Activated T-cell treated with anti-CD3 and anti-CD28 coated beads for 1 hour (primary cell): Measurements from ENCODE around the gene ZNF3.

Experiments
- DNase-seq: peaks from one replicate; pipeline ENCODE4 v3.0.0-alpha.2; 2020; ENCODE audit warnings: low read depth

The ZNF3 gene

DNA sequence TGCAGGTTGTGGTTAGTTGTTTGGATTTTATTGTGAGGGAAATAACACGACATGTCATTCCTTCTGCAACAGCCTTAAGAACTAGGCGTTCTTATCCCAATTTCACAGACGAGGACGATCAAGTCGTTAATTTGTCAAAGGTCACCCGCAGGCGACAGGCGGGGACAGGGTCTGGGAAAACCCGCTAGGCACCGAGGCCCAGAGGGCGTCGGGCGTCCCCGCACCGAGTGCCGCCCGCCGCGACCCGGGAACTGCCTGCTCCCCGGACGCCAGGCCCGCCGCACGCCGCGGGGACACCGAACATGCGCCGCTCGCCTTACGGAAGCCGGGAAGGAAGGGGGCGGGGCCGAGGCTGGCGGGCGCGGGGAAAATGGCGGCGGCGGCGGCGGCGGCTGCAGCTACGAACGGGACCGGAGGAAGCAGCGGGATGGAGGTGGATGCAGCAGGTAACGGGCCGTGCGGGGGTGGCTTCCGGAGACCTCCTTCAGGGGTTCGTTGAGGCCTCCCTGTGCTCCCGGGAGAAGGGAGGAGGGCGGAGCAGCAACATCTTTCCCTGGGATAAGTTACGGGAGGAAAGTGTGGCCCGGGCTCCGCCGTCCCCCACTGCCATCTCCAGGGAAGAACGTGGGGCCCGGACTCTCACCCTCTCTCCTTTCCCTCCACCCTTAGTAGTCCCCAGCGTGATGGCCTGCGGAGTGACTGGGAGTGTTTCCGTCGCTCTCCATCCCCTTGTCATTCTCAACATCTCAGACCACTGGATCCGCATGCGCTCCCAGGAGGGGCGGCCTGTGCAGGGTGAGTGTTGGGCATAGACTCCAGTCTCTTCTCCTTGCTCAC is 7.3 kb upstream of the ZNF3 start, which contains the start of gene COPS6:
COPS6 (plus strand) TSS at position 349 of the 837 bp plus-strand sequence; CDS start at position 371, 22 bp downstream.
- DNase-seq, result peak; percentile 87

- DNase-seq, result no peak
These were observed 6.6 kb upstream of the ZNF3 start for GRCh38 chr7:100088095-100088620.

DNA sequence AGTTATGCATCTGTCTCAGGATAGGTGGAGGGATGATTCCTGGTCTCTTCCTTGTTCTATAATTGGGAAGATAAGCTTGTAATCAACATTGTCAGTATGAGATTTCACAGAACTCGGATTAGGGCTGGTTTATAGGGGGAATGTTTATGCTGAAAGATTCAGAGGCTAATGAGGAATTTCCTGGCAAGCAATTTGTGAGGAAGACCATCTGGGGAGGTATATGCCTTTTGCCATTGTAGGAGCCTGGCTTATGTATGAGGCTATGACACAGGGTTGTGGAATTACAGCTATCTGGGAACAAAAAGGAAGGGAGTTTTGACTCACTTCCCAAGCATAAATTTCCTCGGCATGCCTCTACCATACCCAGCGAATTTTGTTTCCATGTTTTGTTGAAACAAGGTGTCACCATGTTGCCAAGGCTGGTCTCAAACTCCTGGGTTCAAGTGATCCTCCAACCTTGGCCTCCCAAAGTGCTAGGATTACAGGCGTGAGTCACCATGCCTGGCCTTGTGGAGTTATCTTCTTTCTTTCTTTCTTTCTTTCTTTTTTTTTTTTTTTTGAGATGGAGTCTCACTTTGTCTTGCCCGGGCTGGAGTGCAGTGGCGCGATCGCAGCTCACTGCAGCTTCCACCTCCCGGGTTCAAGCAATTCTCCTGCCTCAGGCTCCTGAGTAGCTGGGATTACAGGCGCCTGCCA is 5.7 kb upstream of the ZNF3 start:
- no peak for DNase-seq

DNA sequence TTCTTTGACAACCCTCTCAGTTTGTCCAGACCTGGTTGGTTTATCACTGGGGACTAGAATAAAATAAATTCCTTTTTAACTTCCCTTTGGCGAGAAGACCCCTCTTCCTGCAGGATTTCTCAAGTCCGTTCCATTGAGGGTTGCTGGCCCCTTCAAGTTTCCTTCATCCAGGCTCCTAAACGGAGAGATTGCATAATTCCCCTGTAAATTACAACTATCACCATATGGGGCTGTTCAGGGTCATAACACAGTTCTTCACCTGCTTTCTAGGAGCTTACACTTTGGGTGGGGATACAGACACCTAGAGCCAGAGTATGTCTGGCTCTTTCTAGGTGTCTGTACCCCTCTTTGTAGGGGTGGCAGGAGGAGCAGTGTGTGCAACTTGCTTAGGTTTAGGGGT is 4.0 kb upstream of the ZNF3 start:
- DNase-seq, result no peak

- DNase-seq, result no peak
These were observed 1.5 kb upstream of the ZNF3 start for GRCh38 chr7:100082978-100083377.

- DNase-seq, result no peak
These were observed 502 bp downstream of the ZNF3 start for GRCh38 chr7:100080907-100081534.

DNA sequence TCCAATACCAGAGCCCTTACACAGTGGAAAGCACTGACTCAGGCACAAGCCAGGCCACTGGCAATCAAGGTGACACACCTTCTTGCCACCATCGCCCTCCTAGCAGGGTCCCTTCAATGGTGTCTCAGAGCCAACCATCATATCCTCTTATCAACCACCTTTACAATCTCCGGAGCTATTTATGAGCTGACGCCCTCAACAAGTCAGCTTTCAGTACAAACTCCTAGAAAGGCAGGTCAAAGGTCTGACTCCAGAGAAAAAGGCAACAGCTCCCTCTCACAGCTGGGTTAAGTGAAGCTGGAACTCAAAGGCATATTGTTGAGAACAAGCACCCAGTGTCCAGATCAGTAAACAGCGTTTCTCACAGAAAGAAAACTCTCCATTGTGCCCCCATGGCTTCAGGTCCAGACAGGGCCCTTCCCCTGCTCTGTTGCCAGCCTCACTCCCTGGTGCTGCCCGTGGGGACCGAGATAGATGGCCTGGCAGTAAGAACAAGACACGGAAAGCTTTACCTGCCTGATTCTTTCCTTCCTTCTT is 2.4 kb downstream of the ZNF3 start:
- DNase-seq, result no peak

DNA sequence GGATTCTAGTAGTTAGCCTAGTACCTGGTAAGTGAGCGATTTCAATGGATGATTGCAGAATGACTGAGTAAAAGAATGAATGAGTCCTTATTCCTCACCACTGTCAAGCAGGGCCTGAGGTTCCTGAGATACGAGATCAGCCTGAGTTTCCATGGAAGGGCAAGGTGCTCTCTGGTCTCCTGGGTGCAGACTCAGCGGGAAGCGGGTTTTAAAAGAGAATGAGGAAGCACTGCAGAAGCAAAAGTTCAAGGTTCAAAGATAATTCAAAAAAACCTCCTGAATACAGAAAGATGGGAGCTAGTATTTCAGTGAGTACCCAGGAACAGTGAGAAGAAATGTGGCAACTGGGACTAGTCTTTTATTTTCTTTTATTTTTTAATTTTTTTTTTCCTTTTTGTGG is 4.3 kb downstream of the ZNF3 start:
- no peak for DNase-seq

DNA sequence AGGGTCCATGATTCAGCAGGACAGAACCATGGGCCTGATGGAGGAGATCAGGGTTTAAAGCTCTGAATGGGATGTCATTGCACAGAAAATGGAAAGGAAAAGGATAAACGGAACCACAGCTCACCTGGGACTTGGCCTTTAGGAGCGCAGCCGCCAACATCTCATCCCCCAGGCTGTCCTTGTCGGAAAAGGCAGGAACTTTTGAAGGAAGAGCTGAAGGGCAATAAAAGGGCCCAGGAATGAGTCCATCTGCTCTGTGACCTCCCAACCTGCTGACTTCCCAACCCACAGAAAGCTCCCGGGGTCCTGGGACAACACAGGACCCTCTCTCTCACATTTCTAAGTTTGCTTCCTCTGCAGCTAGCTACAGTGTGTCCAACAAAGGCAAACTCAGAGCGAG is 6.1 kb downstream of the ZNF3 start:
- no peak for DNase-seq

- DNase-seq, result no peak
These were observed 6.7 kb downstream of the ZNF3 start for GRCh38 chr7:100074841-100075240.

- DNase-seq, result no peak
These were observed 9.1 kb downstream of the ZNF3 start for GRCh38 chr7:100072462-100072861.

- DNase-seq, result no peak
These were observed 10.4 kb downstream of the ZNF3 start for GRCh38 chr7:100071018-100071723.

DNA sequence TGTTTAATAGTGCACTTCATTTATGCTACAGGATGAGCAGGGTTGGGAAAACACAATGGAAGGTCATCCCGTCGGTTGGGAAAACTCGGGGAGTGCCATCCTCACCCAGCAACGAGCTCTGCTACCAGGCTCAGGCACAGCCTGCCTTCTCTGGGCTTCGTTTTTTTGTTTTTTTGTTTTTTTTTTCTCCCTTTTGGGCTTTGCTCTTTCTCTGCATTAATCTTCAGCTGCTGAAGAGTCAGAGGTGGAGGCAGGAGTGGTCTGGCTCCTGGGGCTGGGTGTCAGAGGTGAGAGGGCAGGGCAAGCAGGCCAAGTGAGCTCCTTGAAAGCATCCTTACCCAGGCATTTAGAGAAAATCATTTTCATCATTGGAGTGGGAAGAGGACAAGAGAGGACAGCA is 11.5 kb downstream of the ZNF3 start:
- no peak for DNase-seq

- no peak for DNase-seq
These were observed 14.6 kb downstream of the ZNF3 start for GRCh38 chr7:100066953-100067352.

DNA sequence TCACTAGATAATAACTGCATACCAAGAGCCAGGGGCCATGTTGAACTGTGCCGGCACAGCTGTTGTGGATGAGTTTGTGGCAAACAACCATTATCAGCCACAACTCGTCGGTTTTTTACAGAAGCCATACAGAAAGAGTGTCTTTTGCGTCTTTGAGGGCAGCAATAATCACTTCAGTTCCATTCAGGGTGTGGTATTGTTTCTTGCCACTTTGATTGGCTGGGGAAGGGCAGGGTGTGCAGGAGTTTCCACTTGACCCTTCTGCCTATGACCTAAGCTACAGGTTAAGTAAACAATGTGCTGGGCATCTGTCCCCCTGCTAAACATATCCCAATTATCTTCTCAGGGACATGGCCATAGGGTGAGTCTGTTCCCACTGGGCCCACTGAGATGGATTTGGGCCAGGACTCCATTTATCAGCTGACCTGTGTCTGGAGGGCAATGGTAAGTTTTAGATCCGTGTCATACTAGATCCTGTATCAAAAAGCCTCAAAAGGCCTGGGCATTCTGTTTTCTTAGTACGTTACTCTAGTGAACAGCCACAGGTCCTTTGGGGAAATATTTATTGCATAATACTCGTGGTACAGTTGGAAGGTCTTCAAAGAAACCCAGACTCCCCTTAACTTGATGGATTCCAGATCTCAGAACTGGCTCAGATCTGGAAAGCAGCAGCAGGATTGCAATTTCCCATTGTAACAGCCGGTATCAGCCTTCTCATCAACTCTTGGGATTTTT is 15.9 kb downstream of the ZNF3 start:
- no peak for DNase-seq

GRCh38 chr7:100064162-100064561 is 17.4 kb downstream of the ZNF3 start:
- no peak for DNase-seq

- DNase-seq, result no peak
These were observed 18.1 kb downstream of the ZNF3 start for GRCh38 chr7:100063376-100063775.

GRCh38 chr7:100061518-100062193 is 19.9 kb downstream of the ZNF3 start:
- DNase-seq, result no peak

GRCh38 chr7:100059251-100059739 is 22.2 kb downstream of the ZNF3 start:
- DNase-seq, result no peak

- no peak for DNase-seq
These were observed 24.5 kb downstream of the ZNF3 start for GRCh38 chr7:100057006-100057405.
